Measurements from ENCODE around the gene TMEM72. TPM values are rescaled to one million over a fixed set of nuclear protein-coding genes. Genes with fewer than 3 reads are reported as not detected.

TMEM72 gene
- not detected for total RNA-seq
- not detected for total RNA-seq (2013)

GRCh38 chr10:44911081-44911540, at the start of gene TMEM72:
Gene TMEM72 (plus strand): TSS chr10:44911337. CDS start chr10:44911513, 176 bp downstream.
- H3K9me3 Mint-ChIP-seq, result no peaks in the 10 kb centered on the region
- Histone ChIP-seq H3K27ac (ENCODE audit: low read length) (no peak within 1 kb of the TSS), H3K27me3 (ENCODE audit: control insufficient read depth, insufficient read depth, low read length) (no peaks in the 10 kb centered on the region), H3K9me3 (ENCODE audit: control insufficient read depth, insufficient read depth, low read length) (no peaks in the 10 kb centered on the region), H3K4me1 (ENCODE audit: control insufficient read depth, insufficient read depth, low read length) (peaks cover 14% of the 10 kb centered on the region), H3K4me3 (ENCODE audit: low read length) (no peak within 1 kb of the TSS), H3K36me3 (ENCODE audit: control insufficient read depth, insufficient read depth, low read length) (no peaks in the 10 kb centered on the region)
- H3K27me3 Mint-ChIP-seq (ENCODE audit: low read depth in 2 of 2), result no peaks in the 10 kb centered on the region
- TF ChIP-seq, protein P1, sequence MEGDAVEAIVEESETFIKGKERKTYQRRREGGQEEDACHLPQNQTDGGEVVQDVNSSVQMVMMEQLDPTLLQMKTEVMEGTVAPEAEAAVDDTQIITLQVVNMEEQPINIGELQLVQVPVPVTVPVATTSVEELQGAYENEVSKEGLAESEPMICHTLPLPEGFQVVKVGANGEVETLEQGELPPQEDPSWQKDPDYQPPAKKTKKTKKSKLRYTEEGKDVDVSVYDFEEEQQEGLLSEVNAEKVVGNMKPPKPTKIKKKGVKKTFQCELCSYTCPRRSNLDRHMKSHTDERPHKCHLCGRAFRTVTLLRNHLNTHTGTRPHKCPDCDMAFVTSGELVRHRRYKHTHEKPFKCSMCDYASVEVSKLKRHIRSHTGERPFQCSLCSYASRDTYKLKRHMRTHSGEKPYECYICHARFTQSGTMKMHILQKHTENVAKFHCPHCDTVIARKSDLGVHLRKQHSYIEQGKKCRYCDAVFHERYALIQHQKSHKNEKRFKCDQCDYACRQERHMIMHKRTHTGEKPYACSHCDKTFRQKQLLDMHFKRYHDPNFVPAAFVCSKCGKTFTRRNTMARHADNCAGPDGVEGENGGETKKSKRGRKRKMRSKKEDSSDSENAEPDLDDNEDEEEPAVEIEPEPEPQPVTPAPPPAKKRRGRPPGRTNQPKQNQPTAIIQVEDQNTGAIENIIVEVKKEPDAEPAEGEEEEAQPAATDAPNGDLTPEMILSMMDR (IDR thresholded peaks at IDR 0.05), result no peak
- H3K4me3 Mint-ChIP-seq, result no peak within 1 kb of the TSS
- 89% methylated on average over 12 of the region's 12 CpGs for WGBS (ENCODE audit: insufficient coverage)
- intact Hi-C loops (cut with micrococcal nuclease), result no loop called here
- H3K36me3 Mint-ChIP-seq, result no peaks in the 10 kb centered on the region
- DNase-seq (no peak), ATAC-seq (no peak)
- no peak within 1 kb of the TSS for H3K27ac Mint-ChIP-seq
- peaks cover 10 to 12% of the 10 kb centered on the region in 2 donors for H3K4me1 Mint-ChIP-seq

DNA sequence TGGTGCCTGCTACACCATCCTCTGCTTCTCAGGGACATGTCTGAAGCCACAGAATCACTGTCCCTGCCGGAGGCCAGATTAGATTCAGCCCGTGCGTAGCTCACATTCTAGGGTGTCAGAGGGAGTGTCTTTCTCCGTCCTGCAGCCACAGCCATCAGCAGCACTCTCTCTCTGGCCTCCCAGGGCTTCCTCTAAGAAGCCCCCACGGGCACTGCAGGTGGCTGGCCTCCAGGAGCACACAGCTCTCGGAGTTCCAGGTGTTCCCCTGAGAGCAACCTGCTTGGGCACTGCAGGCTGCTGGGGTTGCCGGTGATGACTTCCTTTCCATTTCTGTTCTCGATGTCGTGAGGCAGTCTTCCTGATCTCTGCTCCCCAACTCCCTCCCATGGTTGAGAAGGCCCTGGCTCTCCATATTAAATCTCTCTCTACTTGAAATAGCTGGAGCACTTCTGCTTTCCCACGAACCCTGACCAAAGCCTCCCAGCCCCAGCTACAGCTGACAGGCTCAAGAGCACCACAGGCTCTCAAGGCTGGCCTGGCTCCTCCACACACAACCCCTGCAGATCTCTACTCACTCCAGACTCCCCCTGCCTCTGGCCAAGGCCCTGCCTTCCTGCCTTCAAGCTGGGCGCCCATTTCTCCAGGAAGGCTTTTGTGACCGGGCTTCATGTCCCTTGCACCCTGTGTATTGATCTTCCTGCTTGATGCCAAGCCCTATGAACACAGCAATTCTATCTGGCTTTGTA, 49.0 kb upstream of the TMEM72 start:
- WGBS (ENCODE audit: insufficient coverage), result 65% methylated on average over 12 of the region's 12 CpGs
- Histone ChIP-seq H3K9me3 (ENCODE audit: control insufficient read depth, insufficient read depth, low read length) (no peaks in the 10 kb centered on the region), H3K27ac (ENCODE audit: low read length) (no peak overlapping the region), H3K36me3 (ENCODE audit: control insufficient read depth, insufficient read depth, low read length) (no peaks in the 10 kb centered on the region), H3K4me3 (ENCODE audit: low read length) (no peak overlapping the region), H3K27me3 (ENCODE audit: control insufficient read depth, insufficient read depth, low read length) (peaks cover 13% of the 10 kb centered on the region), H3K4me1 (ENCODE audit: control insufficient read depth, insufficient read depth, low read length) (peaks cover 14% of the 10 kb centered on the region)
- no peak for DNase-seq
- Mint-ChIP-seq H3K27me3 (ENCODE audit: low read depth in 2 of 2) (peaks cover 39 to 52% of the 10 kb centered on the region in 2 donors), H3K4me3 (no peak overlapping the region), H3K27ac (no peak overlapping the region), H3K9me3 (no peaks in the 10 kb centered on the region), H3K36me3 (no peaks in the 10 kb centered on the region), H3K4me1 (peaks cover 16% of the 10 kb centered on the region in 2 donors)
- no peak for ATAC-seq
- intact Hi-C loops (cut with micrococcal nuclease), result no loop called here
- TF ChIP-seq, protein P1 (IDR thresholded peaks at IDR 0.05), result no peak

DNA sequence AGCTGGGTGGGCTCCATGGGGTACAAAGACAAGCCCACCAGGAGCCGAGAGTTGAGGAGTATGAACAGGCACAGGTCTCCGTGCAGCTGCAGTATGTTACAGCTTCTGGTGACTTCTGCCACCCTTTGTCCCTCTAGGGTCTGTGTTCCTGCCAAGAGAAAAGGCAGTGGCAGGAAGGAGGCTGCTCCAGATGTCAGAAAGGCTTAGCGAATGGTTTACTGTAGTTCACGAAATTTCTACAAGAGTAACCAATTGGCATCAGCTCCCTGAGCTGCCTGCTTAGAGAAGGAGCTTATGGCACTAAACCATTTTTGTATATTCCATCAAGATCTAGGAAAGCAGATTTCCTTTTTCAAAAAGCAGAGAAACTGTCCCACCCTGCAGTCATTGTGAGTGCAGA, 48.2 kb upstream of the TMEM72 start:
- no peaks in the 10 kb centered on the region for H3K9me3 Mint-ChIP-seq
- Histone ChIP-seq H3K4me1 (ENCODE audit: control insufficient read depth, insufficient read depth, low read length) (peaks cover 14% of the 10 kb centered on the region), H3K27ac (ENCODE audit: low read length) (no peak overlapping the region), H3K9me3 (ENCODE audit: control insufficient read depth, insufficient read depth, low read length) (no peaks in the 10 kb centered on the region), H3K4me3 (ENCODE audit: low read length) (no peak overlapping the region), H3K36me3 (ENCODE audit: control insufficient read depth, insufficient read depth, low read length) (no peaks in the 10 kb centered on the region), H3K27me3 (ENCODE audit: control insufficient read depth, insufficient read depth, low read length) (peaks cover 13% of the 10 kb centered on the region)
- H3K27me3 Mint-ChIP-seq (ENCODE audit: low read depth in 2 of 2), result peaks cover 39 to 58% of the 10 kb centered on the region in 2 donors
- DNase-seq, result no peak
- intact Hi-C loops (cut with micrococcal nuclease), result no loop called here
- peaks cover 16% of the 10 kb centered on the region in 2 donors for H3K4me1 Mint-ChIP-seq
- H3K4me3 Mint-ChIP-seq, result peak overlapping the region; percentile 18
- H3K36me3 Mint-ChIP-seq, result no peaks in the 10 kb centered on the region
- TF ChIP-seq, protein P1 (IDR thresholded peaks at IDR 0.05), result no peak
- no peak overlapping the region for H3K27ac Mint-ChIP-seq
- ATAC-seq, result no peak
- WGBS (ENCODE audit: insufficient coverage), result 57% methylated on average over 4 of the region's 4 CpGs
